Activated T-cell treated with anti-CD3 and anti-CD28 coated beads, Interleukin-2, amount 50 U/mL, for 48 hours (primary cell): ENCODE measurements around the gene AFAP1.
"Not testable (repeated sequence)": the region's sequence is repeated elsewhere in the genome, so short reads cannot be mapped to it uniquely, and the experiment has no call there.

Source experiments
- DNase-seq, 2 experiments: peaks; one replicate each; pipeline ENCODE4 v3.0.0-alpha.2; 2020

AFAP1 gene

GRCh38 chr4:7944599-7945220, 5.0 kb upstream of the AFAP1 start:
- no peak for DNase-seq

- DNase-seq, result not testable (repeated sequence)
These were observed 4.0 kb upstream of the AFAP1 start for GRCh38 chr4:7943688-7944087.

GRCh38 chr4:7943211-7943610, 3.5 kb upstream of the AFAP1 start:
- no peak for DNase-seq

- DNase-seq, result no peak
These were observed 2.4 kb upstream of the AFAP1 start for GRCh38 chr4:7941965-7942496.

GRCh38 chr4:7941111-7941964, 1.7 kb upstream of the AFAP1 start:
- DNase-seq, result no peak

GRCh38 chr4:7938609-7939376, 868 bp downstream of the AFAP1 start:
- DNase-seq, result no peak

GRCh38 chr4:7938266-7938608, 1.4 kb downstream of the AFAP1 start:
- DNase-seq, result peak; percentile 32 to 35

GRCh38 chr4:7937006-7937405, 2.7 kb downstream of the AFAP1 start:
- DNase-seq, result no peak

- DNase-seq, result no peak
These were observed 5.8 kb downstream of the AFAP1 start for GRCh38 chr4:7933651-7934510.

- no peak for DNase-seq
These were observed 7.4 kb downstream of the AFAP1 start for GRCh38 chr4:7932287-7932686.

- DNase-seq, result no peak
These were observed 10.3 kb downstream of the AFAP1 start for GRCh38 chr4:7929118-7929951.

- no peak for DNase-seq
These were observed 10.9 kb downstream of the AFAP1 start for GRCh38 chr4:7928711-7929110.

GRCh38 chr4:7926822-7927221, 12.8 kb downstream of the AFAP1 start:
- no peak for DNase-seq

- DNase-seq, result no peak
These were observed 15.1 kb downstream of the AFAP1 start for GRCh38 chr4:7924570-7924969.

GRCh38 chr4:7924163-7924562, 15.5 kb downstream of the AFAP1 start:
- no peak for DNase-seq

GRCh38 chr4:7922466-7922865, 17.2 kb downstream of the AFAP1 start:
- DNase-seq, result no peak

- DNase-seq, result no peak
These were observed 20.7 kb downstream of the AFAP1 start for GRCh38 chr4:7918981-7919380.

- DNase-seq, result not testable (repeated sequence)
These were observed 21.5 kb downstream of the AFAP1 start for GRCh38 chr4:7918187-7918586.

- no peak for DNase-seq
These were observed 22.0 kb downstream of the AFAP1 start for GRCh38 chr4:7917669-7918068.

- no peak for DNase-seq
These were observed 23.8 kb downstream of the AFAP1 start for GRCh38 chr4:7915875-7916242.

- DNase-seq, result no peak
These were observed 26.8 kb downstream of the AFAP1 start for GRCh38 chr4:7912826-7913225.
